Measurements from ENCODE around the gene SLC6A3. TPM values are rescaled to one million over a fixed set of nuclear protein-coding genes. Genes with fewer than 3 reads are reported as not detected.

Gene SLC6A3
- total and polyA plus RNA-seq, 9 of the 15 experiments (the other 6 are each of a cell fraction or from before 2014, with no cell fraction given), result not detected

DNA sequence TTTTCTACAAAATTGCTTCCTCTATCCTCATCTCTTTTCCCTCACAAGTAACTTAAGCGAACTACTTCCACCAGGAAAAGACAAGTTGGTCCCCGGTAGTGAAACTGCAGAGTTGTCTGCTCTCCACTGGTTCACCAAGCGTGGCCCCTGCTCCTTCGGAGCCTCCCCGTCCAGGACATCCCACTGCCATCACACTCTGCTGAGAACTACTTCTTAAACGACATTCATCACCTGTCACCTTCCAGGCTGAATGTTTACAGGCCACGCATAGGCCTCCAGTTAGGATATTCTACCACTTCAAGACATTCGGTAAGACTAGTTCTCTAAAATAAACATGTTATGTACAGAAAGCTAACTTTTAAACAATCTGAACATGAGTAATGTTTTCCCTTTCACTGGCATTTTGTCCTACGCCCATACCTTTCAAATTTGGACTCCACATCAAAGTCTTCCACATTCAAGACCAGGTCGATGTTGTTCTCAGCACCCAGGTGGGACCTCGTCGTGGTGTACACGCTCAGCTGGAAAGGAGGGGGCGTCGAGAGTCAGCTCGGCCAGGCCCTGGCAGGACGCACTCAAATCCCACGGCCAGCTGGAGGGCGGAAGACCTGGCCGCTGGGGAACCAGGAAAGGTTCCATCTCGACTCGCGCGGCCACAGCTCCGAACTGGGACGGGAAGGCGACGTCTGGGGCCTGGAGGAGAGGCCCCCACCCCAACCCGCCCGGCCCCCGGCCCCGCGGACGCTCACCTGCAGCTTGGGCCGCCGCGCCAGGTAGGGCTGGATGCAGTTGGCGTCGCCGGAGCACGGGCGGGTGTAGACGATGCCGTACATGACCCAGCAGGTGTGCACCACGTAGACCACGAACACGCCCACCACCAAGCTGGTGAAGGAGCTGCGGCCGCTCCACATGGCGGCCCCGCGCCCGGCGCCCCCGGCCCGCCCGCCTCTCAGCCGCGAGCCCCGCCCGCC, 101.0 kb downstream of the SLC6A3 start (continued):
- TF ChIP-seq HDAC3 (IDR thresholded peaks at IDR 0.05; ENCODE audit: borderline replicate concordance, partially characterized antibody) (no peak), ZSCAN32 (CRISPR knock-in tag; IDR thresholded peaks at IDR 0.05) (no peak), ZBTB1 (CRISPR knock-in tag; IDR thresholded peaks at IDR 0.05; ENCODE audit: borderline replicate concordance, low read depth) (no peak), MTA3 (IDR thresholded peaks at IDR 0.05; ENCODE audit: borderline replicate concordance) (0 out of 2 replicates have a peak, but pooled peaks have one; percentile 18), GABPB1 (CRISPR knock-in tag; IDR thresholded peaks at IDR 0.05) (peak; percentile 39; the same call in 1 of the 2 replicates), ATF1 (CRISPR knock-in tag; IDR thresholded peaks at IDR 0.05) (no peak), ATF1 (tag; IDR thresholded peaks at IDR 0.05) (no peak), ZNF695 (CRISPR knock-in tag; IDR thresholded peaks at IDR 0.05) (no peak)
- TF ChIP-seq, protein P1, sequence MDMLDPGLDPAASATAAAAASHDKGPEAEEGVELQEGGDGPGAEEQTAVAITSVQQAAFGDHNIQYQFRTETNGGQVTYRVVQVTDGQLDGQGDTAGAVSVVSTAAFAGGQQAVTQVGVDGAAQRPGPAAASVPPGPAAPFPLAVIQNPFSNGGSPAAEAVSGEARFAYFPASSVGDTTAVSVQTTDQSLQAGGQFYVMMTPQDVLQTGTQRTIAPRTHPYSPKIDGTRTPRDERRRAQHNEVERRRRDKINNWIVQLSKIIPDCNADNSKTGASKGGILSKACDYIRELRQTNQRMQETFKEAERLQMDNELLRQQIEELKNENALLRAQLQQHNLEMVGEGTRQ (CRISPR knock-in tag; IDR thresholded peaks at IDR 0.05), result no peak
- TF ChIP-seq, protein P2, sequence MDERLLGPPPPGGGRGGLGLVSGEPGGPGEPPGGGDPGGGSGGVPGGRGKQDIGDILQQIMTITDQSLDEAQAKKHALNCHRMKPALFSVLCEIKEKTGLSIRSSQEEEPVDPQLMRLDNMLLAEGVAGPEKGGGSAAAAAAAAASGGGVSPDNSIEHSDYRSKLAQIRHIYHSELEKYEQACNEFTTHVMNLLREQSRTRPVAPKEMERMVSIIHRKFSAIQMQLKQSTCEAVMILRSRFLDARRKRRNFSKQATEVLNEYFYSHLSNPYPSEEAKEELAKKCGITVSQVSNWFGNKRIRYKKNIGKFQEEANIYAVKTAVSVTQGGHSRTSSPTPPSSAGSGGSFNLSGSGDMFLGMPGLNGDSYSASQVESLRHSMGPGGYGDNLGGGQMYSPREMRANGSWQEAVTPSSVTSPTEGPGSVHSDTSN (CRISPR knock-in tag; IDR thresholded peaks at IDR 0.05; ENCODE audit: low read depth), result no peak
- TF ChIP-seq, protein P2 (tag; conservative IDR thresholded peaks at IDR 0.05; ENCODE audit: low read depth), result peak; percentile 26; the same call in 1 of the 2 replicates
- TF ChIP-seq, protein P3, sequence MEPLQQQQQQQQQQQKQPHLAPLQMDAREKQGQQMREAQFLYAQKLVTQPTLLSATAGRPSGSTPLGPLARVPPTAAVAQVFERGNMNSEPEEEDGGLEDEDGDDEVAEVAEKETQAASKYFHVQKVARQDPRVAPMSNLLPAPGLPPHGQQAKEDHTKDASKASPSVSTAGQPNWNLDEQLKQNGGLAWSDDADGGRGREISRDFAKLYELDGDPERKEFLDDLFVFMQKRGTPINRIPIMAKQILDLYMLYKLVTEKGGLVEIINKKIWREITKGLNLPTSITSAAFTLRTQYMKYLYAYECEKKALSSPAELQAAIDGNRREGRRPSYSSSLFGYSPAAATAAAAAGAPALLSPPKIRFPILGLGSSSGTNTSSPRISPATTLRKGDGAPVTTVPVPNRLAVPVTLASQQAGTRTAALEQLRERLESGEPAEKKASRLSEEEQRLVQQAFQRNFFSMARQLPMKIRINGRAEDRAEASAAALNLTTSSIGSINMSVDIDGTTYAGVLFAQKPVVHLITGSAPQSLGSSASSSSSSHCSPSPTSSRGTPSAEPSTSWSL (CRISPR knock-in tag; IDR thresholded peaks at IDR 0.05; ENCODE audit: borderline replicate concordance), result no peak
